AG09319 (cell line): ENCODE data around the gene NFIX.
"Not testable (repeated sequence)": the region's sequence is repeated elsewhere in the genome, so short reads cannot be mapped to it uniquely, and the experiment has no call there.

Experiments
- DNase-seq: peaks from one replicate; pipeline ENCODE4 v3.0.0-alpha.2; 2010; ENCODE audit warnings: low read depth; ENCODE audit errors: extremely low read depth
- TF ChIP-seq, protein P1 (sequence below): IDR thresholded peaks from 2 replicates; pipeline ENCODE4 v1.5.1; 2011; ENCODE audit warnings: low read depth, mild to moderate bottlenecking, inconsistent platforms, low read length, moderate library complexity

Gene NFIX

GRCh38 chr19:12969292-12969988 is 25.8 kb upstream of the NFIX start, which contains the start of gene DAND5:
Gene DAND5, plus strand, starts transcription at chr19:12969576. Its CDS starts 85 bp downstream, at chr19:12969661.
- DNase-seq = no peak

GRCh38 chr19:12970070-12970820 is 25.0 kb upstream of the NFIX start:
- no peak for DNase-seq
- TF ChIP-seq, protein P1, sequence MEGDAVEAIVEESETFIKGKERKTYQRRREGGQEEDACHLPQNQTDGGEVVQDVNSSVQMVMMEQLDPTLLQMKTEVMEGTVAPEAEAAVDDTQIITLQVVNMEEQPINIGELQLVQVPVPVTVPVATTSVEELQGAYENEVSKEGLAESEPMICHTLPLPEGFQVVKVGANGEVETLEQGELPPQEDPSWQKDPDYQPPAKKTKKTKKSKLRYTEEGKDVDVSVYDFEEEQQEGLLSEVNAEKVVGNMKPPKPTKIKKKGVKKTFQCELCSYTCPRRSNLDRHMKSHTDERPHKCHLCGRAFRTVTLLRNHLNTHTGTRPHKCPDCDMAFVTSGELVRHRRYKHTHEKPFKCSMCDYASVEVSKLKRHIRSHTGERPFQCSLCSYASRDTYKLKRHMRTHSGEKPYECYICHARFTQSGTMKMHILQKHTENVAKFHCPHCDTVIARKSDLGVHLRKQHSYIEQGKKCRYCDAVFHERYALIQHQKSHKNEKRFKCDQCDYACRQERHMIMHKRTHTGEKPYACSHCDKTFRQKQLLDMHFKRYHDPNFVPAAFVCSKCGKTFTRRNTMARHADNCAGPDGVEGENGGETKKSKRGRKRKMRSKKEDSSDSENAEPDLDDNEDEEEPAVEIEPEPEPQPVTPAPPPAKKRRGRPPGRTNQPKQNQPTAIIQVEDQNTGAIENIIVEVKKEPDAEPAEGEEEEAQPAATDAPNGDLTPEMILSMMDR = no peak

More at GRCh38 chr19:12969292-12969988, 25.8 kb upstream of the NFIX start, which contains the start of gene DAND5:
- TF ChIP-seq, protein P1 = no peak

DNA sequence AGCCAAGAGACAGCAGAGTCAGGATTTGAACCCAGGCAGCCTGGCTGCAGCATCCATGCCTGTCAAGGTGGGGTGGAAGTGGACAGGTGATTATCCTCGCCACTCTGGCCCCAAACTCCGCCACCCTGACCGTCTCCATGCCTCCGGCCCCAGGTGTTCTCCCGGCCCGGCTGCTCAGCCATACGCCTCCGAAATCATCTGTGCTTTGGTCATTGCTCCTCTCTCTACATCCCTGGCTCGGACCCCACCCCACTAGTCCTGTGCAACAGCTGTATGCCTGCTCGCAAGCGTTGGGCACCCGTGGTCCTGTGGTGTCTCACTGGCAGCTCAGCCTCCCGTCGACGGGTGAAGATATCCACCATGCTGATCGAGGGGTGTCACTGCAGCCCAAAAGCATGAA is 22.0 kb upstream of the NFIX start:
- DNase-seq = no peak
- TF ChIP-seq, protein P1 = no peak

DNA sequence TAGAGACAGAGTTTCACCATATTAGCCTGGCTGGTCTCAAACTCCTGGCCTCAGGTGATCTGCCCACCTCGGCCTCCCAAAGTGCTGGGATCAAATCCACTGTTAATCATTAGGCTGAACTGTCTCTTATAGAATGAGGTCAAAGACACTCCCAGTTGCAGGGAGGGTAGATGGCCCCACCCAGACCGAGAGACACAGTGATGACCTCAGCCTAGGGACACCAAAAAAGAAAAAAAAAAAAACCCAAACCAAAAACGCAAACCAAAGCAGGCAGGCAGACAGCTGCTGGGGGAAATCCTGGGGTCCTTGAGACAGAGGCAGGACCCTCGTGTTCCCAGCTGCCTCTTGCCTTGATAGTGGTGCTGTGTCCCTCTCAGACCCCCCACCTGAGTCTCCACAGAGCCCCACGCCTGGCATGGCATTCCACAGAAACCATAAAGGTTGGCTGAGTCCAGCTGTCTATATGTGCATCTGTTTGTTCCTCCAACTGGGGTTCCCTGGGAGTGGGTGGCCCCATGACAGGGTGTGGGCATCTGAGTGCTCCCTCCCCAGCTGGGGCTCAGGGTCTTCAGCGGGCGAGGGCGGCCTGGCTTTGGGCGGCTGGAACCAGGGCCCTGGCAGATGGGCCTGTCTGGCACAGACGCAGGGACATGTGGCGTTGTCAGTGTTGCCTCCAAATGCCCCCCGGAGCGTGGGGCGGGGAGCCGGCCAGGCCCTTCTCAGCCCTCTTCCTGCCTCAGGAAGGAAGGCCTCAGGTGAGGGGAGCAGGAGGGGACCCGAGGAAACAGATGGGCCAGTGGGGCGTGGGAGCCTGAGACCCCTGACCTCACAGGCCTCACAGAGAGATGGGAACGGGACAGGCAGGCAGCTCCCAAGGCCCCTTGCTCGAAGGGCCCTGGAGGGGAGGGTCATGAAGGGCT is 20.7 kb upstream of the NFIX start:
- DNase-seq = no peak
- TF ChIP-seq, protein P1 = no peak

GRCh38 chr19:12975221-12975741 is 20.0 kb upstream of the NFIX start:
- TF ChIP-seq, protein P1 = no peak
- no peak for DNase-seq

GRCh38 chr19:12976109-12976508 is 19.2 kb upstream of the NFIX start:
- DNase-seq = not testable (repeated sequence)

GRCh38 chr19:12979974-12980373 is 15.3 kb upstream of the NFIX start:
- TF ChIP-seq, protein P1 = no peak
- DNase-seq = no peak
